ENCODE measurements around the gene MAK. TPM values are rescaled to one million over a fixed set of nuclear protein-coding genes. Genes with fewer than 3 reads are reported as not detected.

Gene MAK
- total and polyA plus RNA-seq, 2 of the 13 experiments (the other 11 are each of a cell fraction or from before 2014, with no cell fraction given): 0.04 TPM; not detected in 1

DNA sequence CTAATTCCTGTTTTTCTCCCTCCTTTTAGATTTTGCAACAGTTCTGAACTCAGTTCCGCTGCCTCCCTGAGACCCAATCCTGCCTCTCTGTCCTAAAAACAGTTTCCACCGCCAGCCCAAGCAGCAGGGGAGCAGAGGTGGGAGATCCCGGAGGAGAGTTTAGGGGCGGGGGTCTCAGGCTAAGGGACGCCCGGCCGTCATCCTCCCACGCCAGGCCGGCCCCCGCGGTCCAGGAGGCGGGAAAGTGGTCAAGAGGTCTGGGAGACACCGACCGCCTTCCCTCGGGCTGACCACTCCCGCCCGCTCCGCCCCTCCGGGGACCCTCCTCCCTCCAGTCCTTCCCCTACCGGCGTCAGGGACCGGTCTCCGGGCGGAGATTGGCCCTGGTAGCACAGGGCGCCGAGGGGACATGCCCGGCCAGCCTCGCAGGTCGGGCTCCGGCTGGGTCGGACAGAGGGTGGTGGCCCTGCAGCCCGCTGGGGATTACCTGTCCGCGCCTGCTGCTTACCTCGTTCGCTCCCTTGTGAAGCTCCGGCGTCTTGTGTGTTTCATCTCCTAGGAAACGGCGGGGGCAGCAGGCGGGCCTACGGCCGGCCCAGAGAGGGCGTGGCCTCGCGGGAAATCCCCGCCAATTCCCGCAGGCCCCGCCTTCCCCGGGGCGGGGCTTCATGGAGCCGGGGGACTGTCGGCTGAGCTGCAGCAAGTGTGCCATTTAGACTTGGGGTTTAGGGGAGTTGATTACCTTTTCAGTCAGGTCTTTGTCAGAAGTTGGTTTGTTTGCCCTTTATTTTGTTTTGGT is at the start of gene MAK (continued):
- TF ChIP-seq ZNF572 (CRISPR knock-in tag; IDR thresholded peaks at IDR 0.05): peak; percentile 45; the same call in 1 of the 2 replicates
- no peak for TF ChIP-seq NONO (IDR thresholded peaks at IDR 0.05)
- TF ChIP-seq NONO (CRISPR knock-in tag; conservative IDR thresholded peaks at IDR 0.05): peak; percentile 42; the same call in 1 of the 2 replicates
- no peak for TF ChIP-seq ZNF564 (CRISPR knock-in tag; IDR thresholded peaks at IDR 0.05)
- no peak for TF ChIP-seq ZBTB3 (CRISPR knock-in tag; IDR thresholded peaks at IDR 0.05; ENCODE audit: borderline replicate concordance, low read depth)
- TF ChIP-seq, protein P1, sequence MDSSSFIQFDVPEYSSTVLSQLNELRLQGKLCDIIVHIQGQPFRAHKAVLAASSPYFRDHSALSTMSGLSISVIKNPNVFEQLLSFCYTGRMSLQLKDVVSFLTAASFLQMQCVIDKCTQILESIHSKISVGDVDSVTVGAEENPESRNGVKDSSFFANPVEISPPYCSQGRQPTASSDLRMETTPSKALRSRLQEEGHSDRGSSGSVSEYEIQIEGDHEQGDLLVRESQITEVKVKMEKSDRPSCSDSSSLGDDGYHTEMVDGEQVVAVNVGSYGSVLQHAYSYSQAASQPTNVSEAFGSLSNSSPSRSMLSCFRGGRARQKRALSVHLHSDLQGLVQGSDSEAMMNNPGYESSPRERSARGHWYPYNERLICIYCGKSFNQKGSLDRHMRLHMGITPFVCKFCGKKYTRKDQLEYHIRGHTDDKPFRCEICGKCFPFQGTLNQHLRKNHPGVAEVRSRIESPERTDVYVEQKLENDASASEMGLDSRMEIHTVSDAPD (CRISPR knock-in tag; IDR thresholded peaks at IDR 0.05): no peak
- no peak for TF ChIP-seq ZNF879 (CRISPR knock-in tag; IDR thresholded peaks at IDR 0.05)
- TF ChIP-seq ZFP62 (CRISPR knock-in tag; IDR thresholded peaks at IDR 0.05): no peak
- peak; percentile 28; the same call in 1 of the 2 replicates for TF ChIP-seq ZNF550 (CRISPR knock-in tag; IDR thresholded peaks at IDR 0.05; ENCODE audit: borderline replicate concordance)
- 0 out of 2 replicates have a peak, but pooled peaks have one; percentile 15 for TF ChIP-seq NCOA2 (CRISPR knock-in tag; IDR thresholded peaks at IDR 0.05)
- TF ChIP-seq KAT8 (CRISPR knock-in tag; IDR thresholded peaks at IDR 0.05): peak; percentile 36; the same call in 1 of the 2 replicates
- TF ChIP-seq, protein P2, sequence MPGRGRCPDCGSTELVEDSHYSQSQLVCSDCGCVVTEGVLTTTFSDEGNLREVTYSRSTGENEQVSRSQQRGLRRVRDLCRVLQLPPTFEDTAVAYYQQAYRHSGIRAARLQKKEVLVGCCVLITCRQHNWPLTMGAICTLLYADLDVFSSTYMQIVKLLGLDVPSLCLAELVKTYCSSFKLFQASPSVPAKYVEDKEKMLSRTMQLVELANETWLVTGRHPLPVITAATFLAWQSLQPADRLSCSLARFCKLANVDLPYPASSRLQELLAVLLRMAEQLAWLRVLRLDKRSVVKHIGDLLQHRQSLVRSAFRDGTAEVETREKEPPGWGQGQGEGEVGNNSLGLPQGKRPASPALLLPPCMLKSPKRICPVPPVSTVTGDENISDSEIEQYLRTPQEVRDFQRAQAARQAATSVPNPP (CRISPR knock-in tag; IDR thresholded peaks at IDR 0.05): 0 out of 2 replicates have a peak, but pooled peaks have one; percentile 51
- no peak for TF ChIP-seq MED13 (CRISPR knock-in tag; IDR thresholded peaks at IDR 0.05)
- TF ChIP-seq HOXA5 (CRISPR knock-in tag; IDR thresholded peaks at IDR 0.05): peak; percentile 79
- TF ChIP-seq, protein P3, sequence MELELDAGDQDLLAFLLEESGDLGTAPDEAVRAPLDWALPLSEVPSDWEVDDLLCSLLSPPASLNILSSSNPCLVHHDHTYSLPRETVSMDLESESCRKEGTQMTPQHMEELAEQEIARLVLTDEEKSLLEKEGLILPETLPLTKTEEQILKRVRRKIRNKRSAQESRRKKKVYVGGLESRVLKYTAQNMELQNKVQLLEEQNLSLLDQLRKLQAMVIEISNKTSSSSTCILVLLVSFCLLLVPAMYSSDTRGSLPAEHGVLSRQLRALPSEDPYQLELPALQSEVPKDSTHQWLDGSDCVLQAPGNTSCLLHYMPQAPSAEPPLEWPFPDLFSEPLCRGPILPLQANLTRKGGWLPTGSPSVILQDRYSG (CRISPR knock-in tag; IDR thresholded peaks at IDR 0.05): 0 out of 2 replicates have a peak, but pooled peaks have one; percentile 73
- TF ChIP-seq POLR2AphosphoS5 (IDR thresholded peaks at IDR 0.05; ENCODE audit: low read depth, low read length): peak; percentile 46; the same call in 1 of the 2 replicates
- TF ChIP-seq ZNF773 (CRISPR knock-in tag; IDR thresholded peaks at IDR 0.05; ENCODE audit: borderline replicate concordance): no peak
- peak; percentile 71 for TF ChIP-seq ZNF350 (CRISPR knock-in tag; IDR thresholded peaks at IDR 0.05; ENCODE audit: borderline replicate concordance, low read depth)
- TF ChIP-seq YEATS4 (CRISPR knock-in tag; IDR thresholded peaks at IDR 0.05; ENCODE audit: borderline replicate concordance): peak; percentile 57; the same call in 1 of the 2 replicates
- TF ChIP-seq, protein P4, sequence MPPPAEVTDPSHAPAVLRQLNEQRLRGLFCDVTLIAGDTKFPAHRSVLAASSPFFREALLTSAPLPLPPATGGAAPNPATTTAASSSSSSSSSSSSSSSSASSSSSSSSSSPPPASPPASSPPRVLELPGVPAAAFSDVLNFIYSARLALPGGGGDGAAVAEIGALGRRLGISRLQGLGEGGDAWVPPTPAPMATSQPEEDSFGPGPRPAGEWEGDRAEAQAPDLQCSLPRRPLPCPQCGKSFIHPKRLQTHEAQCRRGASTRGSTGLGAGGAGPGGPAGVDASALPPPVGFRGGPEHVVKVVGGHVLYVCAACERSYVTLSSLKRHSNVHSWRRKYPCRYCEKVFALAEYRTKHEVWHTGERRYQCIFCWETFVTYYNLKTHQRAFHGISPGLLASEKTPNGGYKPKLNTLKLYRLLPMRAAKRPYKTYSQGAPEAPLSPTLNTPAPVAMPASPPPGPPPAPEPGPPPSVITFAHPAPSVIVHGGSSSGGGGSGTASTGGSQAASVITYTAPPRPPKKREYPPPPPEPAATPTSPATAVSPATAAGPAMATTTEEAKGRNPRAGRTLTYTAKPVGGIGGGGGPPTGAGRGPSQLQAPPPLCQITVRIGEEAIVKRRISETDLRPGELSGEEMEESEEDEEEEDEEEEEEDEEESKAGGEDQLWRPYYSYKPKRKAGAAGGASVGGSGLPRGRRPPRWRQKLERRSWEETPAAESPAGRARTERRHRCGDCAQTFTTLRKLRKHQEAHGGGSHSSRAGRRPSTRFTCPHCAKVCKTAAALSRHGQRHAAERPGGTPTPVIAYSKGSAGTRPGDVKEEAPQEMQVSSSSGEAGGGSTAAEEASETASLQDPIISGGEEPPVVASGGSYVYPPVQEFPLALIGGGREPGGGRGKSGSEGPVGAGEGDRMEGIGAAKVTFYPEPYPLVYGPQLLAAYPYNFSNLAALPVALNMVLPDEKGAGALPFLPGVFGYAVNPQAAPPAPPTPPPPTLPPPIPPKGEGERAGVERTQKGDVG (CRISPR knock-in tag; IDR thresholded peaks at IDR 0.05; ENCODE audit: borderline replicate concordance): no peak
- TF ChIP-seq NFATC3 (CRISPR knock-in tag; IDR thresholded peaks at IDR 0.05): 0 out of 2 replicates have a peak, but pooled peaks have one; percentile 3
- TF ChIP-seq, protein P5, sequence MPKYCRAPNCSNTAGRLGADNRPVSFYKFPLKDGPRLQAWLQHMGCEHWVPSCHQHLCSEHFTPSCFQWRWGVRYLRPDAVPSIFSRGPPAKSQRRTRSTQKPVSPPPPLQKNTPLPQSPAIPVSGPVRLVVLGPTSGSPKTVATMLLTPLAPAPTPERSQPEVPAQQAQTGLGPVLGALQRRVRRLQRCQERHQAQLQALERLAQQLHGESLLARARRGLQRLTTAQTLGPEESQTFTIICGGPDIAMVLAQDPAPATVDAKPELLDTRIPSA (CRISPR knock-in tag; IDR thresholded peaks at IDR 0.05; ENCODE audit: borderline replicate concordance): no peak; the same call in 1 of the 2 replicates
